CD4-positive, alpha-beta T cell (primary cell): Measurements from ENCODE around the gene CD3D. TPM values are rescaled to one million over a fixed set of nuclear protein-coding genes. Genes with fewer than 3 reads are reported as not detected.

Experiments used
- ATAC-seq: fragments of 200-7000 bp; cut with Tn5 transposase; one replicate; pipeline ENCODE4 v1.10.0; 2022; ENCODE audit warnings: mild to moderate bottlenecking; ENCODE audit not compliant: poor library complexity
- CTCF ChIA-PET: fragments of 350-600 bp; sonication (Branson Sonifier 250); formaldehyde crosslinking; loops from one replicate; lab custom pipeline; 2021; ENCODE audit warnings: antibody characterized with exemption, inconsistent platforms; lab: Charles Lee
- POLR2A ChIA-PET: fragments of 350-600 bp; sonication (Branson Sonifier 250); formaldehyde crosslinking; loops from one replicate; lab custom pipeline; 2021; ENCODE audit warnings: antibody characterized with exemption, inconsistent platforms; lab: Charles Lee
- DNase-seq, 14 experiments: peaks; one replicate each; pipeline ENCODE4 v3.0.0-alpha.2; 2013 to 2020; ENCODE audit warnings: mixed read lengths in 2 of 14
- H3K27ac ChIP-seq, 2 donors: one replicate each; pipeline versions ENCODE4 v1.5.1 to v1.7.0; 2013; ENCODE audit warnings: low read length in 2 of 2, low read depth in 1 of 2, mild to moderate bottlenecking in 1 of 2
- H3K27me3 ChIP-seq, 2 experiments: 1 replicate in 1 of 2; 2 replicates in 1 of 2; pipeline versions ENCODE4 v1.6.1 to v1.7.0; 2013; ENCODE audit warnings: low read length in 2 of 2, control low read depth in 1 of 2, mild to moderate bottlenecking in 1 of 2, moderate library complexity in 1 of 2; ENCODE audit not compliant: insufficient read depth in 2 of 2, control insufficient read depth in 1 of 2
- H3K36me3 ChIP-seq: one replicate; pipeline ENCODE4 v1.6.1; 2013; ENCODE audit warnings: low read length, control low read depth; ENCODE audit not compliant: insufficient read depth
- H3K4me1 ChIP-seq: one replicate; pipeline ENCODE4 v1.6.1; 2013; ENCODE audit warnings: low read length, control low read depth; ENCODE audit not compliant: insufficient read depth
- H3K4me3 ChIP-seq: one replicate; pipeline ENCODE4 v1.5.1; 2013; ENCODE audit warnings: mild to moderate bottlenecking, low read length, moderate library complexity
- H3K9me3 ChIP-seq, 2 experiments: 1 replicate in 1 of 2; 2 replicates in 1 of 2; pipeline versions ENCODE4 v1.6.1 to v1.7.0; 2013; ENCODE audit warnings: low read length in 2 of 2, mild to moderate bottlenecking in 2 of 2, control low read depth in 1 of 2, moderate library complexity in 1 of 2; ENCODE audit not compliant: control insufficient read depth in 1 of 2, insufficient read depth in 1 of 2
- H3K27ac Mint-ChIP-seq: one replicate; pipeline ENCODE4 v1.8.0; 2020; ENCODE audit warnings: mixed read lengths
- H3K27me3 Mint-ChIP-seq: one replicate; pipeline ENCODE4 v1.8.0; 2021; ENCODE audit warnings: mixed read lengths
- H3K36me3 Mint-ChIP-seq: one replicate; pipeline ENCODE4 v1.8.0; 2021; ENCODE audit warnings: low read depth, mixed read lengths
- H3K4me1 Mint-ChIP-seq: one replicate; pipeline ENCODE4 v1.8.0; 2021; ENCODE audit warnings: low read depth, mixed read lengths
- H3K4me3 Mint-ChIP-seq: one replicate; pipeline ENCODE4 v1.8.0; 2020; ENCODE audit warnings: mild to moderate bottlenecking, mixed read lengths
- H3K9me3 Mint-ChIP-seq: one replicate; pipeline ENCODE4 v1.8.0; 2020; ENCODE audit warnings: mixed read lengths
- CTCF ChIP-seq: fragments of 200-600 bp; IDR thresholded peaks from one replicate; pipeline ENCODE4 v1.8.0; 2022; ENCODE audit warnings: antibody characterized with exemption, mild to moderate bottlenecking
- intact Hi-C, 2 experiments: fragments of 100-400 bp; cut with DNase I in 1 of 2; cut with micrococcal nuclease in 1 of 2; formaldehyde crosslinking; loops; one replicate each; pipeline versions ENCODE4 v1.15.1 to v1.9.0; 2023 to 2025; cut with DNase I, micrococcal nuclease
- total RNA-seq, 174 experiments: library from RNA in 2 of 174; stranded (reverse) in 2 of 174; gene quantifications; one replicate each; pipeline ENCODE4 v1.2.3 and lab custom pipeline; 2021 to 2026

CD3D gene
- total RNA-seq, 2 experiments from 2014 or later, result 265 to 274 TPM

- H3K27me3 Mint-ChIP-seq, result no peaks in the 10 kb centered on the region
- ATAC-seq (no peak), DNase-seq (no peak)
- no peaks in the 10 kb centered on the region for H3K4me1 Mint-ChIP-seq
- H3K4me1 ChIP-seq, result no peaks in the 10 kb centered on the region
- H3K36me3 Mint-ChIP-seq, result peaks cover 93% of the 10 kb centered on the region
- no peaks in the 10 kb centered on the region for H3K9me3 ChIP-seq
- H3K27me3 ChIP-seq, result no peaks in the 10 kb centered on the region
- intact Hi-C loops, result no loop called here
- peaks cover 100% of the 10 kb centered on the region for H3K36me3 ChIP-seq
- H3K27ac ChIP-seq, result no peak overlapping the region
- no peaks in the 10 kb centered on the region for H3K9me3 Mint-ChIP-seq
- no peak overlapping the region for H3K27ac Mint-ChIP-seq
- H3K4me3 Mint-ChIP-seq, result no peak overlapping the region
- H3K4me3 ChIP-seq, result no peak overlapping the region
- ChIA-PET POLR2A (interaction anchor here (1.0 kb wide), 1 partner anchor 11 kb away, joined by 4 read pairs; no protein-coding TSS in a partner anchor), CTCF (interaction anchor here (1.2 kb wide), 1 partner anchor 182 kb away, joined by 3 read pairs; no protein-coding TSS in a partner anchor)
- no peak for TF ChIP-seq CTCF
These were observed 38.1 kb upstream of the CD3D start for GRCh38 chr11:118380571-118380970.

- Histone ChIP-seq H3K4me3 (no peak overlapping the region), H3K27ac (no peak overlapping the region), H3K36me3 (peaks cover 100% of the 10 kb centered on the region), H3K27me3 (no peaks in the 10 kb centered on the region), H3K9me3 (no peaks in the 10 kb centered on the region), H3K4me1 (no peaks in the 10 kb centered on the region)
- Mint-ChIP-seq H3K27me3 (no peaks in the 10 kb centered on the region), H3K36me3 (peaks cover 93% of the 10 kb centered on the region), H3K4me1 (no peaks in the 10 kb centered on the region), H3K4me3 (no peak overlapping the region), H3K27ac (no peak overlapping the region), H3K9me3 (no peaks in the 10 kb centered on the region)
- ATAC-seq (no peak), DNase-seq (no peak)
- intact Hi-C loops, result no loop called here
- TF ChIP-seq CTCF, result no peak
- CTCF ChIA-PET, result interaction anchor here (1.2 kb wide), 1 partner anchor 181 kb away, joined by 3 read pairs; no protein-coding TSS in a partner anchor
- POLR2A ChIA-PET, result interaction anchor here (1.1 to 1.7 kb wide), 2 partner anchors 20 to 57 kb away, joined by 3 to 6 read pairs; partner anchors contain the start of genes KMT2A and UBE4A
These were observed 37.0 kb upstream of the CD3D start for GRCh38 chr11:118379497-118379896.

GRCh38 chr11:118375978-118376377 is 33.5 kb upstream of the CD3D start:
- ATAC-seq (no peak), DNase-seq (no peak)
- Histone ChIP-seq H3K27me3 (no peaks in the 10 kb centered on the region), H3K27ac (no peak overlapping the region), H3K9me3 (no peaks in the 10 kb centered on the region), H3K4me1 (no peaks in the 10 kb centered on the region), H3K36me3 (peaks cover 100% of the 10 kb centered on the region), H3K4me3 (no peak overlapping the region)
- Mint-ChIP-seq H3K9me3 (no peaks in the 10 kb centered on the region), H3K4me1 (no peaks in the 10 kb centered on the region), H3K36me3 (peaks cover 95% of the 10 kb centered on the region), H3K27me3 (no peaks in the 10 kb centered on the region), H3K4me3 (no peak overlapping the region), H3K27ac (no peak overlapping the region)
- no peak for TF ChIP-seq CTCF
- intact Hi-C loops, result no loop called here
- ChIA-PET CTCF (no interaction called here), POLR2A (interaction anchor here (1.4 kb wide), 1 partner anchor 62 kb away, joined by 3 read pairs; no protein-coding TSS in a partner anchor)
